Loucy (cell line): ENCODE results near the gene ESRRA.

Source experiments
- H2AFZ ChIP-seq: fragments of 200-600 bp; sonication (generic); 2 replicates; pipeline ENCODE4 v1.6.0; 2016; ENCODE audit warnings: antibody characterized with exemption, mild to moderate bottlenecking, low read length, moderate library complexity
- H3F3A ChIP-seq: fragments of 200-600 bp; 2 replicates; pipeline ENCODE4 v1.6.0; 2016; ENCODE audit warnings: antibody characterized with exemption, low read depth, mild to moderate bottlenecking
- H3K27me3 ChIP-seq: fragments of 200-600 bp; sonication (generic); 2 replicates; pipeline ENCODE4 v1.6.1; 2014; ENCODE audit warnings: low read length, mild to moderate bottlenecking; ENCODE audit not compliant: insufficient read depth, poor library complexity, severe bottlenecking
- H3K36me3 ChIP-seq: fragments of 200-600 bp; sonication (generic); 2 replicates; pipeline ENCODE4 v1.6.1; 2016; ENCODE audit warnings: low read length; ENCODE audit not compliant: insufficient read depth
- H3K4me1 ChIP-seq: fragments of 200-600 bp; sonication (generic); 2 replicates; pipeline ENCODE4 v1.5.1; 2014; ENCODE audit warnings: low read length, mild to moderate bottlenecking; ENCODE audit not compliant: insufficient read depth, poor library complexity, severe bottlenecking
- H3K4me2 ChIP-seq: fragments of 200-600 bp; sonication (generic); 2 replicates; pipeline ENCODE4 v1.6.0; 2014; ENCODE audit warnings: antibody characterized with exemption, low read length, low read depth, mild to moderate bottlenecking; ENCODE audit not compliant: poor library complexity, severe bottlenecking
- H3K4me3 ChIP-seq: fragments of 200-600 bp; sonication (generic); 2 replicates; pipeline ENCODE4 v1.5.1; 2014; ENCODE audit warnings: low read length, mild to moderate bottlenecking, mixed read lengths; ENCODE audit not compliant: poor library complexity, severe bottlenecking
- H3K79me2 ChIP-seq: fragments of 200-600 bp; sonication (generic); 2 replicates; pipeline ENCODE4 v1.6.1; 2014; ENCODE audit warnings: low read length; ENCODE audit not compliant: insufficient read depth
- H3K9ac ChIP-seq: fragments of 200-600 bp; sonication (generic); 2 replicates; pipeline ENCODE4 v1.6.0; 2014; ENCODE audit warnings: mild to moderate bottlenecking, low read depth, low read length, moderate library complexity; ENCODE audit not compliant: poor library complexity, severe bottlenecking
- H3K9me2 ChIP-seq: fragments of 200-600 bp; sonication (generic); replicated peaks from 2 replicates; pipeline ENCODE4 v1.6.1; 2016; ENCODE audit warnings: low read depth, low read length, mixed read lengths
- H3K9me3 ChIP-seq: fragments of 200-600 bp; sonication (generic); 2 replicates; pipeline ENCODE4 v1.6.1; 2014; ENCODE audit warnings: mild to moderate bottlenecking, antibody characterized with exemption, low read length, low read depth; ENCODE audit not compliant: insufficient read depth
- H4K20me1 ChIP-seq: fragments of 200-600 bp; sonication (generic); 2 replicates; pipeline ENCODE4 v1.6.0; 2014; ENCODE audit warnings: antibody characterized with exemption, low read length, mild to moderate bottlenecking; ENCODE audit not compliant: insufficient read depth, poor library complexity, severe bottlenecking
- CTCF ChIP-seq: fragments of 200-600 bp; sonication (generic); conservative IDR thresholded peaks from 2 replicates; pipeline ENCODE4 v1.5.1; 2014; ENCODE audit warnings: mild to moderate bottlenecking, antibody characterized with exemption, low read length
- EZH2phosphoT487 ChIP-seq: fragments of 200-600 bp; IDR thresholded peaks from 2 replicates; pipeline ENCODE4 v1.6.1; 2018; ENCODE audit warnings: antibody characterized with exemption, mild to moderate bottlenecking, moderate library complexity, borderline replicate concordance

The ESRRA gene

GRCh38 chr11:64351136-64351631, 45.9 kb downstream of the ESRRA start:
- Histone ChIP-seq H3K9me2 (no peaks in the 10 kb centered on the region), H3F3A (no peaks in the 10 kb centered on the region), H3K4me2 (no peak overlapping the region), H3K27me3 (no peaks in the 10 kb centered on the region), H3K4me3 (no peak overlapping the region), H3K9ac (no peak overlapping the region), H4K20me1 (no peaks in the 10 kb centered on the region), H3K36me3 (no peaks in the 10 kb centered on the region), H3K4me1 (peaks cover 9% of the 10 kb centered on the region), H2AFZ (no peak overlapping the region), H3K79me2 (no peaks in the 10 kb centered on the region), H3K9me3 (no peaks in the 10 kb centered on the region)
- no peak for TF ChIP-seq EZH2phosphoT487
- TF ChIP-seq CTCF = no peak

GRCh38 chr11:64352099-64352994, 47.0 kb downstream of the ESRRA start:
- TF ChIP-seq EZH2phosphoT487 (no peak), CTCF (no peak)
- no peaks in the 10 kb centered on the region for H3K9me3 ChIP-seq
- H2AFZ ChIP-seq = no peak overlapping the region
- H3K4me2 ChIP-seq = no peak overlapping the region
- no peaks in the 10 kb centered on the region for H3F3A ChIP-seq
- no peak overlapping the region for H3K4me3 ChIP-seq
- H3K36me3 ChIP-seq = no peaks in the 10 kb centered on the region
- H3K9ac ChIP-seq = no peak overlapping the region
- peaks cover 9% of the 10 kb centered on the region for H3K4me1 ChIP-seq
- no peaks in the 10 kb centered on the region for H3K79me2 ChIP-seq
- no peaks in the 10 kb centered on the region for H3K9me2 ChIP-seq
- no peaks in the 10 kb centered on the region for H3K27me3 ChIP-seq
- no peaks in the 10 kb centered on the region for H4K20me1 ChIP-seq

GRCh38 chr11:64352995-64353714, 47.8 kb downstream of the ESRRA start:
- H3K27me3 ChIP-seq = no peaks in the 10 kb centered on the region
- no peaks in the 10 kb centered on the region for H3K9me2 ChIP-seq
- no peak overlapping the region for H2AFZ ChIP-seq
- no peak overlapping the region for H3K4me2 ChIP-seq
- H4K20me1 ChIP-seq = no peaks in the 10 kb centered on the region
- no peaks in the 10 kb centered on the region for H3K79me2 ChIP-seq
- H3K4me1 ChIP-seq = peaks cover 14% of the 10 kb centered on the region
- no peak overlapping the region for H3K9ac ChIP-seq
- no peaks in the 10 kb centered on the region for H3K9me3 ChIP-seq
- H3F3A ChIP-seq = no peaks in the 10 kb centered on the region
- no peak overlapping the region for H3K4me3 ChIP-seq
- TF ChIP-seq EZH2phosphoT487 = no peak
- TF ChIP-seq CTCF = no peak
- no peaks in the 10 kb centered on the region for H3K36me3 ChIP-seq
